ENCODE measurements around the gene IDH2.

DNA sequence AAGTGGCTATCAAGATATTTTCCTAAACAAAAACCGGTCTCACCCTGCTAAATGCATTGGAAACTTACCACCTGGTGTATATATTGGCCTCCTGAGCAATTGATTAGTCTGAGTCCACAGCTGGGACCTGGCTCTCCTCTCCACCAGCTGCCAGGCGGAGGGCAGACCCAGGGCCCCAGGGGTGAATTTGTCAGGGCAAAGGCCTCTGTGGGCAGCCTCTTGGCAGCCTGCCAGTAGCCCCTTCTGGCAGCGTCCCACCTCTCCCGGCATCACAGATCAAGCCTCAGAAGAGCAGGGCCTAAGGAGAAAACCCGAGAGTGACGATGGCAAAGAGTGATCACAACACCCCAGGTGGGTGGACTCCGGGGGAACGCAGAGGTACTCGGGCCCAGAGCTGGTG lies 43.0 kb upstream of the IDH2 start:
- TF ChIP-seq, protein P1, sequence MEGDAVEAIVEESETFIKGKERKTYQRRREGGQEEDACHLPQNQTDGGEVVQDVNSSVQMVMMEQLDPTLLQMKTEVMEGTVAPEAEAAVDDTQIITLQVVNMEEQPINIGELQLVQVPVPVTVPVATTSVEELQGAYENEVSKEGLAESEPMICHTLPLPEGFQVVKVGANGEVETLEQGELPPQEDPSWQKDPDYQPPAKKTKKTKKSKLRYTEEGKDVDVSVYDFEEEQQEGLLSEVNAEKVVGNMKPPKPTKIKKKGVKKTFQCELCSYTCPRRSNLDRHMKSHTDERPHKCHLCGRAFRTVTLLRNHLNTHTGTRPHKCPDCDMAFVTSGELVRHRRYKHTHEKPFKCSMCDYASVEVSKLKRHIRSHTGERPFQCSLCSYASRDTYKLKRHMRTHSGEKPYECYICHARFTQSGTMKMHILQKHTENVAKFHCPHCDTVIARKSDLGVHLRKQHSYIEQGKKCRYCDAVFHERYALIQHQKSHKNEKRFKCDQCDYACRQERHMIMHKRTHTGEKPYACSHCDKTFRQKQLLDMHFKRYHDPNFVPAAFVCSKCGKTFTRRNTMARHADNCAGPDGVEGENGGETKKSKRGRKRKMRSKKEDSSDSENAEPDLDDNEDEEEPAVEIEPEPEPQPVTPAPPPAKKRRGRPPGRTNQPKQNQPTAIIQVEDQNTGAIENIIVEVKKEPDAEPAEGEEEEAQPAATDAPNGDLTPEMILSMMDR (conservative IDR thresholded peaks at IDR 0.05; ENCODE audit: low read depth, low read length): no peak
- TF ChIP-seq EZH2phosphoT487 (IDR thresholded peaks at IDR 0.05; ENCODE audit: borderline replicate concordance, low read length): no peak
